Measurements from ENCODE around the gene RPGRIP1L.
"Not testable (repeated sequence)": the region's sequence is repeated elsewhere in the genome, so short reads cannot be mapped to it uniquely, and the experiment has no call there.

Gene RPGRIP1L

GRCh38 chr16:53711390-53711789, 7.7 kb upstream of the RPGRIP1L start:
- no peak for DNase-seq

- DNase-seq, result no peak
Measured at GRCh38 chr16:53708490-53708889, 4.8 kb upstream of the RPGRIP1L start.

GRCh38 chr16:53707671-53708070, 4.0 kb upstream of the RPGRIP1L start:
- DNase-seq, result no peak

- no peak for DNase-seq
Measured at GRCh38 chr16:53704445-53704813, 770 bp upstream of the RPGRIP1L start.

- DNase-seq, result not testable (repeated sequence)
Measured at GRCh38 chr16:53698271-53698670, 5.4 kb downstream of the RPGRIP1L start.

- no peak for DNase-seq
Measured at GRCh38 chr16:53695070-53695469, 8.6 kb downstream of the RPGRIP1L start.

GRCh38 chr16:53693320-53693719, 10.3 kb downstream of the RPGRIP1L start:
- DNase-seq, result no peak

GRCh38 chr16:53692146-53692545, 11.5 kb downstream of the RPGRIP1L start:
- no peak for DNase-seq

GRCh38 chr16:53690771-53691170, 12.9 kb downstream of the RPGRIP1L start:
- DNase-seq, result no peak

GRCh38 chr16:53689636-53690035, 14.0 kb downstream of the RPGRIP1L start:
- no peak for DNase-seq

- no peak for DNase-seq
Measured at GRCh38 chr16:53686710-53687109, 16.9 kb downstream of the RPGRIP1L start.

GRCh38 chr16:53685334-53685733, 18.3 kb downstream of the RPGRIP1L start:
- DNase-seq, result not testable (repeated sequence)

- no peak for DNase-seq
Measured at GRCh38 chr16:53681354-53681753, 22.3 kb downstream of the RPGRIP1L start.

GRCh38 chr16:53680756-53681155, 22.9 kb downstream of the RPGRIP1L start:
- no peak for DNase-seq

GRCh38 chr16:53678756-53679343, 24.8 kb downstream of the RPGRIP1L start:
- DNase-seq, result no peak

GRCh38 chr16:53678155-53678554, 25.5 kb downstream of the RPGRIP1L start:
- no peak for DNase-seq

GRCh38 chr16:53673189-53673588, 30.5 kb downstream of the RPGRIP1L start:
- no peak for DNase-seq

GRCh38 chr16:53672461-53672860, 31.2 kb downstream of the RPGRIP1L start:
- DNase-seq, result no peak

GRCh38 chr16:53668869-53669268, 34.8 kb downstream of the RPGRIP1L start:
- no peak for DNase-seq

- DNase-seq, result no peak
Measured at GRCh38 chr16:53666786-53667415, 36.8 kb downstream of the RPGRIP1L start.

- DNase-seq, result no peak
Measured at GRCh38 chr16:53664724-53665345, 38.8 kb downstream of the RPGRIP1L start.

- DNase-seq, result no peak
Measured at GRCh38 chr16:53662072-53662471, 41.6 kb downstream of the RPGRIP1L start.

GRCh38 chr16:53654946-53655345, 48.7 kb downstream of the RPGRIP1L start:
- DNase-seq, result no peak

- no peak for DNase-seq
Measured at GRCh38 chr16:53651357-53651756, 52.3 kb downstream of the RPGRIP1L start.

GRCh38 chr16:53646506-53646905, 57.2 kb downstream of the RPGRIP1L start:
- DNase-seq, result no peak

Data from DMS79 (cell line).